HEK293 (cell line): ENCODE measurements around the gene SOX3.

Source experiments
- CTCF ChIA-PET: fragments of 350-600 bp; formaldehyde crosslinking; extraction: SDS; loops from one replicate; lab custom pipeline; 2021; ENCODE audit warnings: antibody characterized with exemption; lab: Yijun Ruan, JAX
- POLR2A ChIA-PET: fragments of 300-600 bp; formaldehyde crosslinking; extraction: SDS; loops from one replicate; lab custom pipeline; 2020; ENCODE audit warnings: antibody characterized with exemption, inconsistent platforms; lab: Yijun Ruan, JAX
- H3K27ac ChIP-seq: fragments of 200-500 bp; sonication (Bioruptor generic); 2 replicates; pipeline ENCODE4 v1.5.1; 2014; ENCODE audit warnings: low read depth, low read length, control low read depth, inconsistent platforms; ENCODE audit errors: extremely low read depth
- H3K36me3 ChIP-seq, 2 experiments: fragments of 200-500 bp in 1 of 2; sonication (Bioruptor generic) in 1 of 2; 1 replicate in 1 of 2; 2 replicates in 1 of 2; pipeline ENCODE4 v1.5.1; 2014 to 2017; ENCODE audit warnings: inconsistent platforms in 2 of 2, low read length in 2 of 2; ENCODE audit not compliant: control insufficient read depth in 2 of 2, insufficient read depth in 1 of 2
- H3K4me1 ChIP-seq: fragments of 200-500 bp; sonication (Bioruptor generic); 2 replicates; pipeline ENCODE4 v1.5.1; 2014; ENCODE audit warnings: mild to moderate bottlenecking, low read length, inconsistent platforms; ENCODE audit not compliant: control insufficient read depth, insufficient read depth
- H3K4me3 ChIP-seq: 2 replicates; pipeline ENCODE4 v1.5.1; 2011; ENCODE audit warnings: low read depth, mild to moderate bottlenecking, control low read depth, low read length, moderate library complexity
- H3K9me3 ChIP-seq: fragments of 200-500 bp; sonication (Bioruptor generic); 2 replicates; pipeline ENCODE4 v1.5.1; 2014; ENCODE audit warnings: low read depth, low read length, inconsistent platforms; ENCODE audit not compliant: control insufficient read depth, insufficient read depth
- FEZF1 ChIP-seq: fragments of 450-650 bp; formaldehyde crosslinking; IDR thresholded peaks from 2 replicates; pipeline ENCODE4 v1.5.1; 2016; ENCODE audit warnings: missing biosample characterization, missing genetic modification characterization
- GLI4 ChIP-seq: fragments of 450-650 bp; formaldehyde crosslinking; IDR thresholded peaks from 2 replicates; pipeline ENCODE4 v1.5.1; 2016; ENCODE audit warnings: missing biosample characterization, missing genetic modification characterization
- HOXA7 ChIP-seq: sonication (generic); formaldehyde crosslinking; IDR thresholded peaks from 2 replicates; pipeline ENCODE4 v1.8.1; 2022; ENCODE audit warnings: missing genetic modification reagents, borderline replicate concordance
- MEIS1 ChIP-seq: sonication (generic); formaldehyde crosslinking; IDR thresholded peaks from 2 replicates; pipeline ENCODE4 v1.8.1; 2022; ENCODE audit warnings: missing genetic modification reagents, mild to moderate bottlenecking, borderline replicate concordance
- TRIM28 ChIP-seq: IDR thresholded peaks from 2 replicates; pipeline ENCODE4 v1.6.1; 2011; ENCODE audit warnings: low read length, control low read depth, borderline replicate concordance
- ZIC2 ChIP-seq: fragments of 450-650 bp; formaldehyde crosslinking; IDR thresholded peaks from 2 replicates; pipeline ENCODE4 v1.5.1; 2016; ENCODE audit warnings: missing biosample characterization, missing genetic modification characterization
- ZNF132 ChIP-seq: fragments of 450-650 bp; formaldehyde crosslinking; IDR thresholded peaks from 2 replicates; pipeline ENCODE4 v1.5.1; 2017; ENCODE audit warnings: missing biosample characterization, missing genetic modification characterization, borderline replicate concordance
- ZNF146 ChIP-seq: fragments of 450-650 bp; formaldehyde crosslinking; IDR thresholded peaks from 2 replicates; pipeline ENCODE4 v1.5.1; 2016; ENCODE audit warnings: missing biosample characterization, missing genetic modification characterization
- ZNF221 ChIP-seq: fragments of 450-650 bp; formaldehyde crosslinking; IDR thresholded peaks from 2 replicates; pipeline ENCODE4 v1.5.1; 2017; ENCODE audit warnings: missing biosample characterization, missing genetic modification characterization, borderline replicate concordance
- ZNF23 ChIP-seq: fragments of 450-650 bp; formaldehyde crosslinking; IDR thresholded peaks from 2 replicates; pipeline ENCODE4 v1.5.1; 2016; ENCODE audit warnings: missing biosample characterization, missing genetic modification characterization, borderline replicate concordance
- ZNF354C ChIP-seq: fragments of 450-650 bp; formaldehyde crosslinking; IDR thresholded peaks from 2 replicates; pipeline ENCODE4 v1.5.1; 2016; ENCODE audit warnings: missing biosample characterization, missing genetic modification characterization, low read depth, borderline replicate concordance
- ZNF37A ChIP-seq: fragments of 450-650 bp; IDR thresholded peaks from 2 replicates; pipeline ENCODE4 v1.5.1; 2018; ENCODE audit warnings: missing biosample characterization, missing genetic modification characterization
- ZNF423 ChIP-seq: fragments of 450-650 bp; formaldehyde crosslinking; IDR thresholded peaks from 2 replicates; pipeline ENCODE4 v1.5.1; 2016; ENCODE audit warnings: missing biosample characterization, missing genetic modification characterization
- ZNF585B ChIP-seq: fragments of 450-650 bp; formaldehyde crosslinking; IDR thresholded peaks from 2 replicates; pipeline ENCODE4 v1.5.1; 2016; ENCODE audit warnings: missing biosample characterization, missing genetic modification characterization
- ZNF654 ChIP-seq: fragments of 450-650 bp; formaldehyde crosslinking; IDR thresholded peaks from 2 replicates; pipeline ENCODE4 v1.5.1; 2016; ENCODE audit warnings: low read depth, missing biosample characterization, missing genetic modification characterization
- ZNF658 ChIP-seq: fragments of 450-650 bp; formaldehyde crosslinking; IDR thresholded peaks from 2 replicates; pipeline ENCODE4; 2016; ENCODE audit warnings: missing biosample characterization, missing genetic modification characterization
- ZNF670 ChIP-seq: fragments of 450-650 bp; formaldehyde crosslinking; IDR thresholded peaks from 2 replicates; pipeline ENCODE4 v1.5.1; 2016; ENCODE audit warnings: missing biosample characterization, missing genetic modification characterization, low read depth
- ZNF707 ChIP-seq: fragments of 450-650 bp; formaldehyde crosslinking; IDR thresholded peaks from 2 replicates; pipeline ENCODE4 v1.5.1; 2016; ENCODE audit warnings: missing biosample characterization, missing genetic modification characterization
- ZSCAN30 ChIP-seq: fragments of 450-650 bp; IDR thresholded peaks from 2 replicates; pipeline ENCODE4 v1.5.1; 2018; ENCODE audit warnings: missing biosample characterization, mild to moderate bottlenecking, missing genetic modification characterization, moderate library complexity
- TF ChIP-seq, protein P1 (sequence below): fragments of 450-650 bp; formaldehyde crosslinking; IDR thresholded peaks from 2 replicates; pipeline ENCODE4 v1.5.1; 2017; ENCODE audit warnings: missing biosample characterization, missing genetic modification characterization
- TF ChIP-seq, protein P2 (sequence below): fragments of 450-650 bp; formaldehyde crosslinking; conservative IDR thresholded peaks from 2 replicates; pipeline ENCODE4 v1.5.1; 2016; ENCODE audit warnings: low read depth, missing biosample characterization, missing genetic modification characterization

The SOX3 gene

DNA sequence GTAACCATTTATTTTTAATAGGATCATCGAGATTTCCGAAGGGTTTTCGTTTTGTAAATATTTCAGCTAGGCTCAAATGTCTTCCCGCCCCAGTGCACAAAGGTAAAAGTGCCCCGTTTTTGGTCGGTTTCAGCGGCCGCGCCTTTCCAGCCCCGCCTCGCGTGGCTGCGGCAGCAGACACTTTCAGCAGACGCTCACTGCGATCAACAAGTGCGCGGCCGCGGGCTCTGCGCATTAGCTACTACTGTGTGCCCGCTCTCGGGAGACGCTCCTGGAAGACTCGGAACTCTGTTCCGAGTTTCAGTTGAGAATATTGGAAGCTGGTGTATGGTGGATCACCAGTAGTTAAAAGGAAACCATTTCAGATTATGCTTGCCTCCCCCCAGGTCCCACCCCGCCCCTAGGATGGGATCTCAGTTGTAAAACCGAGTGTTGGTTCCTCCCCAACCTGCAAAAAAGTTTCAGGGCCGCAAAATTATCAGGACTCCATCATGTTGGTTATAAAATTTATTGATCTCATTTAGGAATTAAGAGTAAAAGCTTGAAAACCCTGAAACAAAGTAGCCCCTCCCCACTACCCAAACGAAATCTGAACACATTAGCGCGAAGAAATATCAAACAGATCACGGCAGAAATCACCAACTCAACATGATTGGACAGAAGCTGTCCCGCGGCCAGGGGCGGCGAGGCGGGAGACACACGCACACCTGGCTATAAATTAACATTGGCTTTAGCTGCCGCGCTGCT lies 2.2 kb downstream of the SOX3 start:
- Histone ChIP-seq H3K27ac (no peak overlapping the region), H3K4me3 (peak overlapping the region; percentile 49), H3K36me3 (no peaks in the 10 kb centered on the region), H3K4me1 (no peaks in the 10 kb centered on the region; the same call in 1 of the 2 replicates), H3K9me3 (no peaks in the 10 kb centered on the region)
- ChIA-PET CTCF (interaction anchor here (0.5 to 2.2 kb wide), 3 partner anchors 10 to 166 kb away, joined by 4 to 5 read pairs (median 4); no protein-coding TSS in a partner anchor), POLR2A (interaction anchor here (0.7 kb wide), 1 partner anchor 53 kb away, joined by 3 read pairs; no protein-coding TSS in a partner anchor)
- TF ChIP-seq ZNF707 = no peak
- TF ChIP-seq ZNF423 = no peak

DNA sequence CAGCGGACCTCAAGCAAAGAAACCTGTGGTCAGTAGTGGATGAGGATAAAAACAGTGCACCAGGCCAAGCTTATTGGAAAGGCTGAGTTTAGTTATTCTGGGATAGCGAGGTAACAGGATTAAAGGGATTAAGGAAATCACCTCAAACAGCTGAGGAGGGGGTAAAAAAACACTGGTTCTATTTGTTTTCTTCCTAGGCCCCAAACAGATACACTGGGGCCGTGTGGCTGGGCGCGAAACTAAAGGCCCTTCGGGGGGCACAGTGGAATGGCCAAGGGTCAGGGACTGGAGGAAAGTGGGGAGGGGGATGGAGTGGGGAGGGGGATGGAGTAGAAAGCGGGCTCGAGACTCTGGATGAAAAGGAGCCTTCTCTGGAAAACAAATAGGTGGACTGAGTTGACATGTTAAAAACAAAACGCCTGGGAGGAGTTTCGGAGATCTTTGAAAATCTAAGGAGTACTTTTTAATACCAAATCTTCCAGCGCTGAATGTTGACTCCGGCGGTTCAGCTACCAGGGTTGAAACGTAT lies 2.9 kb downstream of the SOX3 start:
- Histone ChIP-seq H3K9me3 (no peaks in the 10 kb centered on the region), H3K4me1 (no peaks in the 10 kb centered on the region; the same call in 1 of the 2 replicates), H3K36me3 (no peaks in the 10 kb centered on the region), H3K27ac (no peak overlapping the region), H3K4me3 (peak overlapping the region; percentile 49)
- ChIA-PET CTCF (no interaction called here), POLR2A (no interaction called here)
- TF ChIP-seq GLI4 (tag by site-specific recombination) (no peak), ZNF221 (no peak), TRIM28 (no peak), FEZF1 (tag by site-specific recombination) (no peak), ZSCAN30 (tag by site-specific recombination) (no peak), MEIS1 (CRISPR knock-in tag) (no peak), ZIC2 (tag by site-specific recombination) (no peak), ZNF585B (tag by site-specific recombination) (no peak), ZNF354C (tag by site-specific recombination) (no peak), ZNF654 (tag by site-specific recombination) (no peak), ZNF146 (no peak), ZNF23 (tag by site-specific recombination) (no peak), HOXA7 (CRISPR knock-in tag) (no peak), ZNF670 (no peak), ZNF658 (tag by site-specific recombination) (no peak), ZNF132 (tag by site-specific recombination) (no peak), ZNF37A (tag by site-specific recombination) (no peak)
- TF ChIP-seq, protein P1, sequence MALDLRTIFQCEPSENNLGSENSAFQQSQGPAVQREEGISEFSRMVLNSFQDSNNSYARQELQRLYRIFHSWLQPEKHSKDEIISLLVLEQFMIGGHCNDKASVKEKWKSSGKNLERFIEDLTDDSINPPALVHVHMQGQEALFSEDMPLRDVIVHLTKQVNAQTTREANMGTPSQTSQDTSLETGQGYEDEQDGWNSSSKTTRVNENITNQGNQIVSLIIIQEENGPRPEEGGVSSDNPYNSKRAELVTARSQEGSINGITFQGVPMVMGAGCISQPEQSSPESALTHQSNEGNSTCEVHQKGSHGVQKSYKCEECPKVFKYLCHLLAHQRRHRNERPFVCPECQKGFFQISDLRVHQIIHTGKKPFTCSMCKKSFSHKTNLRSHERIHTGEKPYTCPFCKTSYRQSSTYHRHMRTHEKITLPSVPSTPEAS (tag by site-specific recombination) = no peak

DNA sequence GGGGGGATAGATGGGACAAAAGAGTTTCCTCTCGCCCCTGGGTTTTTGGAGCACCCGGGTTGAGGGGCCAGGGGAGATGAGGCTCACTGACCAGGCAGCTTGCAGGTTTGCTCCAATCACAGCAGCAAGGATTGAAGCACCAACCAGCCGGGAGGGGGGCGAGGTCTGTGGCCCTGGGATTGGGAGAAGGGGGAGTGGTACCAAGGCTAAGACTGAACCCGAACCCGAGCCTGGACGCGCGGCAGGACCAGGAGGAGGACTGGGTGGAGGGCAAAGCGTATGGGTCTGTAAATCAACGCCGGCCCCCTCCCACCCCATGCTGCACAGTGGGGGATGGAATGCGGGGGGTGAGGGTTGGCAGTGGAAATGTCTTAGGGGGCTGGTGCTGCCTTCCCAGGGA lies 3.5 kb downstream of the SOX3 start:
- no peak overlapping the region for H3K4me3 ChIP-seq
- H3K9me3 ChIP-seq = no peaks in the 10 kb centered on the region
- POLR2A ChIA-PET = no interaction called here
- H3K27ac ChIP-seq = no peak overlapping the region
- TF ChIP-seq, protein P2, sequence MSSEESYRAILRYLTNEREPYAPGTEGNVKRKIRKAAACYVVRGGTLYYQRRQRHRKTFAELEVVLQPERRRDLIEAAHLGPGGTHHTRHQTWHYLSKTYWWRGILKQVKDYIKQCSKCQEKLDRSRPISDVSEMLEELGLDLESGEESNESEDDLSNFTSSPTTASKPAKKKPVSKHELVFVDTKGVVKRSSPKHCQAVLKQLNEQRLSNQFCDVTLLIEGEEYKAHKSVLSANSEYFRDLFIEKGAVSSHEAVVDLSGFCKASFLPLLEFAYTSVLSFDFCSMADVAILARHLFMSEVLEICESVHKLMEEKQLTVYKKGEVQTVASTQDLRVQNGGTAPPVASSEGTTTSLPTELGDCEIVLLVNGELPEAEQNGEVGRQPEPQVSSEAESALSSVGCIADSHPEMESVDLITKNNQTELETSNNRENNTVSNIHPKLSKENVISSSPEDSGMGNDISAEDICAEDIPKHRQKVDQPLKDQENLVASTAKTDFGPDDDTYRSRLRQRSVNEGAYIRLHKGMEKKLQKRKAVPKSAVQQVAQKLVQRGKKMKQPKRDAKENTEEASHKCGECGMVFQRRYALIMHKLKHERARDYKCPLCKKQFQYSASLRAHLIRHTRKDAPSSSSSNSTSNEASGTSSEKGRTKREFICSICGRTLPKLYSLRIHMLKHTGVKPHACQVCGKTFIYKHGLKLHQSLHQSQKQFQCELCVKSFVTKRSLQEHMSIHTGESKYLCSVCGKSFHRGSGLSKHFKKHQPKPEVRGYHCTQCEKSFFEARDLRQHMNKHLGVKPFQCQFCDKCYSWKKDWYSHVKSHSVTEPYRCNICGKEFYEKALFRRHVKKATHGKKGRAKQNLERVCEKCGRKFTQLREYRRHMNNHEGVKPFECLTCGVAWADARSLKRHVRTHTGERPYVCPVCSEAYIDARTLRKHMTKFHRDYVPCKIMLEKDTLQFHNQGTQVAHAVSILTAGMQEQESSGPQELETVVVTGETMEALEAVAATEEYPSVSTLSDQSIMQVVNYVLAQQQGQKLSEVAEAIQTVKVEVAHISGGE = no peak
- H3K36me3 ChIP-seq = no peaks in the 10 kb centered on the region
- CTCF ChIA-PET = no interaction called here
- H3K4me1 ChIP-seq = no peaks in the 10 kb centered on the region; the same call in 1 of the 2 replicates
